Measurements from ENCODE around the gene DOCK10.

The DOCK10 gene

DNA sequence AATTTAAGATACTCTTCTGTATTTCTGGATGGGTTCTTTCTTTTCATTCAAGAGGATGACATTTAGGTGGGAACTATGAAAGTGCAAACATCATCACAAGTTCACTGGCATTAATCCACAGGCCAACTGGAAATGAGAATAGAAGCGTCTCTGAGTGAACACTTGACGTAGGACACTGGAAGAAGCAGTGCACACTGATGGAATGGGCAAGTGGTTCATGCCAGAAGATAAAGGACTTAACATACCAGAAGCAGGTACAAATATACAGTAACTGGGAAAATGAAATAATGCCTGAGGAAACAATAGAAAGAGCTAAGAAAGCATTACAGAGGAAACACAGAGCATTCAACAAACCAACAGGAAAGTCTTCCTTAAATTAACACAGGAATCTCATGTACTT lies 205.2 kb downstream of the DOCK10 start:
- Histone ChIP-seq H3K9ac (ENCODE audit: low read length in 5 of 5) (no peak overlapping the region), H3K4me3 (ENCODE audit: low read depth in 1 of 5, low read length in 5 of 5) (no peak overlapping the region), H3K9me3 (ENCODE audit: control insufficient read depth in 5 of 5, low read length in 5 of 5) (no peaks in the 10 kb centered on the region), H3K27me3 (ENCODE audit: control insufficient read depth in 5 of 5, insufficient read depth in 4 of 5, low read length in 5 of 5) (no peaks in the 10 kb centered on the region), H3K4me1 (ENCODE audit: control insufficient read depth in 5 of 5, insufficient read depth in 5 of 5, low read length in 5 of 5) (peaks cover 0 to 7% (median 3%) of the 10 kb centered on the region in 5 donors), H3K36me3 (ENCODE audit: control insufficient read depth in 5 of 5, insufficient read depth in 5 of 5, low read length in 5 of 5) (peaks cover 0 to 13% (median 0%) of the 10 kb centered on the region in 5 donors), H3K27ac (ENCODE audit: low read depth, low read length) (no peak overlapping the region)

DNA sequence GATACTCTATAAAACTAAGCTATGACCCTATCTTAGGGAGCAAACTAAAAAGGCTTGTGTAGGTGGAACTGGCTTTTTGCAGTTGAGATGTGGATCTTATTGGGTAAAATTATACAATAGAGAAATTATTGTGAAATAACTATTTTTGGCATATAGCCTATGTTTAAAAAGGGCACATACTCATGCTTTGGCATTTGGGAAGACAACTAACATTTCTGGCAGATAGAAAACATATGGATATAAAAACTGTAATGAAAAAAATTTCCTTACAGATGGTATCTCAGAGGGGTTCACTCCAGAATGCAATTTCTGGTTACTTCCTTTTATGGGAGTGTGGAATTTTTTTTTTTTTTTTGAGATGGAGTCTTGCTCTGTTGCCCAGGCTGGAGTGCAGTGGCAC lies 206.0 kb downstream of the DOCK10 start:
- H3K27me3 ChIP-seq (ENCODE audit: control insufficient read depth in 5 of 5, insufficient read depth in 4 of 5, low read length in 5 of 5): no peaks in the 10 kb centered on the region
- H3K4me1 ChIP-seq (ENCODE audit: control insufficient read depth in 5 of 5, insufficient read depth in 5 of 5, low read length in 5 of 5): peaks cover 0 to 7% (median 3%) of the 10 kb centered on the region in 5 donors
- H3K9ac ChIP-seq (ENCODE audit: low read length in 5 of 5): no peak overlapping the region
- H3K36me3 ChIP-seq (ENCODE audit: control insufficient read depth in 5 of 5, insufficient read depth in 5 of 5, low read length in 5 of 5): peaks cover 0 to 18% (median 2%) of the 10 kb centered on the region in 5 donors
- H3K27ac ChIP-seq (ENCODE audit: low read depth, low read length): no peak overlapping the region
- H3K9me3 ChIP-seq (ENCODE audit: control insufficient read depth in 5 of 5, low read length in 5 of 5): no peaks in the 10 kb centered on the region
- H3K4me3 ChIP-seq (ENCODE audit: low read depth in 1 of 5, low read length in 5 of 5): no peak overlapping the region

DNA sequence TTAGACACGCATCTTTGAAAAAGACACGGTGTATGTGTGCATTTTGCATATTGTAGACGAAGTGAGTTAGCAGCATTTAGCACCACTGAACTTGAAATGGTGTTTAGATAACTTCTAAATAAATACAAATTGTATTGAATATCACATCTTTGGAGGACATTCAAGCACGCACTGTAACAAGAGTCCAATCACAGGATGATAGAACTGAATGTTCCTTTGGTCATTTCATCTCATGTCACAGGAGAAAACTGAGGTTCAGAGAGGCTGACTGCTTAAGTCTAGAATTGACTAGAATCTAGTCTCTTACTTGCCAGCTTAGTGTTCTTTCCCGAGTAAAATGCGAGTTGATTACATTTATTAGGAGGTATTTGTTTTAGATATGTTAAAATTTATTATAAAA lies 206.9 kb downstream of the DOCK10 start:
- no peaks in the 10 kb centered on the region for H3K27me3 ChIP-seq (ENCODE audit: control insufficient read depth in 5 of 5, insufficient read depth in 4 of 5, low read length in 5 of 5)
- H3K9me3 ChIP-seq (ENCODE audit: control insufficient read depth in 5 of 5, low read length in 5 of 5): no peaks in the 10 kb centered on the region
- H3K4me3 ChIP-seq (ENCODE audit: low read depth in 1 of 5, low read length in 5 of 5): no peak overlapping the region
- peaks cover 0 to 7% (median 3%) of the 10 kb centered on the region in 5 donors for H3K4me1 ChIP-seq (ENCODE audit: control insufficient read depth in 5 of 5, insufficient read depth in 5 of 5, low read length in 5 of 5)
- H3K9ac ChIP-seq (ENCODE audit: low read length in 5 of 5): no peak overlapping the region
- H3K36me3 ChIP-seq (ENCODE audit: control insufficient read depth in 5 of 5, insufficient read depth in 5 of 5, low read length in 5 of 5): peaks cover 0 to 18% (median 2%) of the 10 kb centered on the region in 5 donors
- no peak overlapping the region for H3K27ac ChIP-seq (ENCODE audit: low read depth, low read length)

DNA sequence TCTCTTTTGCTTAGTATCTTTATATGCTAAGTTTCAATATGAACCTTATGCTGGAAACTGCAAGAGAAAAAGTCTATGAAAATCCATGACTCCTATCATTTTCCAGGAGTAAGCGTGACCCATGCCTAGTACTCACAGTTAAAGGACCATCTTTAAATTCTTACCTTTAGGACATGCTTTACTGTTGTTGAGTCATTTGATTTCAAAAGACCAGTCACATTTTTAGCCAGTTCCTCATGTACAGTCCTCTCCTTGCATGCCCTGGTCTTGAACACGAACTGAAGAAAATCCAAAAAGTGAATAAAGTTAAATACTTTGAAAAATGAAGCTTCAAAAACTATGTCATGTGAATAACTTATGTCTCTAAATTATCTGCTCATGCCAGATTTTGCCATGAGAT lies 208.3 kb downstream of the DOCK10 start:
- H3K27me3 ChIP-seq (ENCODE audit: control insufficient read depth in 5 of 5, insufficient read depth in 4 of 5, low read length in 5 of 5): no peaks in the 10 kb centered on the region
- no peak overlapping the region for H3K9ac ChIP-seq (ENCODE audit: low read length in 5 of 5)
- H3K27ac ChIP-seq (ENCODE audit: low read depth, low read length): no peak overlapping the region
- no peaks in the 10 kb centered on the region for H3K9me3 ChIP-seq (ENCODE audit: control insufficient read depth in 5 of 5, low read length in 5 of 5)
- no peak overlapping the region for H3K4me3 ChIP-seq (ENCODE audit: low read depth in 1 of 5, low read length in 5 of 5)
- H3K4me1 ChIP-seq (ENCODE audit: control insufficient read depth in 5 of 5, insufficient read depth in 5 of 5, low read length in 5 of 5): peaks cover 0 to 7% (median 3%) of the 10 kb centered on the region in 5 donors
- H3K36me3 ChIP-seq (ENCODE audit: control insufficient read depth in 5 of 5, insufficient read depth in 5 of 5, low read length in 5 of 5): peaks cover 2 to 28% (median 6%) of the 10 kb centered on the region in 5 donors

DNA sequence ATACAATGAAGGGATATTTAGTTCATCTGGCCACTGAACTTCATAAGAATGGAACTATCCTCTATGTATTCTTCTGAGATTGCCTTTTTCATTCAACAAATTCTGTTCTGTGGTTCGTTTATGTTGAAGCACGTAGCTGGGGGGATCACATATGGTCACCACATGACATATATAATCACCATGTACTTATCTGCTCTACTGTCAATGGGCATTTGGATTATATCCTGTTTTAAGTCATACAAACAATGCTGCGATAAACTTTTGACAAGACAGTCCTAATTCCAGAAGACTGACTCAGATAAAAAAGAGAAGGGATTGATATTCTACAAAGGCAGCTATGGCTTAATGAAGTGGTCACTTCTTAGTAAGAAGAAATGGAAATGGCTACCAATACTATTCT lies 210.1 kb downstream of the DOCK10 start:
- Histone ChIP-seq H3K9ac (ENCODE audit: low read length in 5 of 5) (no peak overlapping the region), H3K27me3 (ENCODE audit: control insufficient read depth in 5 of 5, insufficient read depth in 4 of 5, low read length in 5 of 5) (no peaks in the 10 kb centered on the region), H3K4me1 (ENCODE audit: control insufficient read depth in 5 of 5, insufficient read depth in 5 of 5, low read length in 5 of 5) (no peaks in the 10 kb centered on the region), H3K4me3 (ENCODE audit: low read depth in 1 of 5, low read length in 5 of 5) (no peak overlapping the region), H3K27ac (ENCODE audit: low read depth, low read length) (no peak overlapping the region), H3K9me3 (ENCODE audit: control insufficient read depth in 5 of 5, low read length in 5 of 5) (no peaks in the 10 kb centered on the region), H3K36me3 (ENCODE audit: control insufficient read depth in 5 of 5, insufficient read depth in 5 of 5, low read length in 5 of 5) (peaks cover 5 to 42% (median 13%) of the 10 kb centered on the region in 5 donors)

DNA sequence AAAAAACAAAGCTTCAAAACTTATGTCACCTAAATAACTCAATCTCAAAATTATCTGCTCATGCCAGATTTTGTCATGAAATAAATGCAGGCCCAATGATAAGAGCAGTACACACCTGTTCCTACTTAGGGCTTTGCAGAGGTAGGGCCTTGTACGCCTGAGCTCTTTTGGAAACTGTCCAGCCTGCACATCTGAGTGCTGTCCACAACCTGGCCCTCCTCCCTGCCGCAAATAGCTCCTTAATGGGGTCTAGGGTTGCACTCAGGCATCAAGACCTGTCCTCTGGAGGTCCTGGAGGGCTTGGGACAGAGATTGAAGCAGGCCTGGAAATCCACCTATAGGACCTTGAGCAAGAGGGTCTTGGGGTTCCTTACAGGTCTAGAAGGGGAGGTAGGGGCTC lies 210.7 kb downstream of the DOCK10 start:
- no peaks in the 10 kb centered on the region for H3K27me3 ChIP-seq (ENCODE audit: control insufficient read depth in 5 of 5, insufficient read depth in 4 of 5, low read length in 5 of 5)
- no peaks in the 10 kb centered on the region for H3K9me3 ChIP-seq (ENCODE audit: control insufficient read depth in 5 of 5, low read length in 5 of 5)
- H3K9ac ChIP-seq (ENCODE audit: low read length in 5 of 5): no peak overlapping the region
- H3K4me3 ChIP-seq (ENCODE audit: low read depth in 1 of 5, low read length in 5 of 5): no peak overlapping the region
- peaks cover 5 to 42% (median 13%) of the 10 kb centered on the region in 5 donors for H3K36me3 ChIP-seq (ENCODE audit: control insufficient read depth in 5 of 5, insufficient read depth in 5 of 5, low read length in 5 of 5)
- no peak overlapping the region for H3K27ac ChIP-seq (ENCODE audit: low read depth, low read length)
- no peaks in the 10 kb centered on the region for H3K4me1 ChIP-seq (ENCODE audit: control insufficient read depth in 5 of 5, insufficient read depth in 5 of 5, low read length in 5 of 5)

DNA sequence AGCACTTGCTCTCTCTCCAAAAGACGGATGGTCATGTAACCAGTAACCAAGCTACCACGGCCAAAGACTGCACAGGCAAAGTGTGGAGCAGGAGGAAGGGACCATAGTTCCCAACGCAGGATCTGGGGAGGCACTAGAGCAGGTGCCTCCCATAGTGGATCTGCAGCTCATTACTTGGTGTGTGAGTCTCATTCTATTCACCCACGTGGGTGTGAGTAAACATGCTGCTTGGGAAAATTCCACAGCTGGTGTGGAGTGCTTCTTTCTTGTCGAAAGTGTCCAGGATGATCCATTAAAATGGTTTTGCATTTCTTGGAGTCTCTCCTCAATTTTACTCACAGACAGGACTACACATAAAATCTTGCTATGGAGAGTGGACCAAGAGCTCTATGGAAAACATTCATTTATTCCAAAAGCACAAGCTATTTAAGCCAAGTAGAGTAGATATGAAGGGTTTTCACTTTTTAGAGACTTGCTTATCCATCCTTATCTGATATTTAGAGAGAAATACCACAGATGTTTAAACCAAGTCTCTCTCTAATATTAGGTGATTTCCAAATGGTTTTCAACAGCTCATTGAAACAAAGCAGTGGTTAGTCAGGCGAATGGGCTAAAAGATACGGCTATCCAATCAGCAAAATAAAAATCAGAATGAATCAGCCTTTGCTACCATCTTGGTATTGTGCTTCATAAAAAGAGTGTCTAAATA lies 221.8 kb downstream of the DOCK10 start:
- Histone ChIP-seq H3K36me3 (ENCODE audit: control insufficient read depth in 5 of 5, insufficient read depth in 5 of 5, low read length in 5 of 5) (peaks cover 0 to 3% (median 0%) of the 10 kb centered on the region in 5 donors), H3K4me3 (ENCODE audit: low read depth in 1 of 5, low read length in 5 of 5) (no peak overlapping the region), H3K9me3 (ENCODE audit: control insufficient read depth in 5 of 5, low read length in 5 of 5) (no peaks in the 10 kb centered on the region), H3K4me1 (ENCODE audit: control insufficient read depth in 5 of 5, insufficient read depth in 5 of 5, low read length in 5 of 5) (no peaks in the 10 kb centered on the region), H3K9ac (ENCODE audit: low read length in 5 of 5) (no peak overlapping the region), H3K27ac (ENCODE audit: low read depth, low read length) (no peak overlapping the region), H3K27me3 (ENCODE audit: control insufficient read depth in 5 of 5, insufficient read depth in 4 of 5, low read length in 5 of 5) (no peaks in the 10 kb centered on the region)

DNA sequence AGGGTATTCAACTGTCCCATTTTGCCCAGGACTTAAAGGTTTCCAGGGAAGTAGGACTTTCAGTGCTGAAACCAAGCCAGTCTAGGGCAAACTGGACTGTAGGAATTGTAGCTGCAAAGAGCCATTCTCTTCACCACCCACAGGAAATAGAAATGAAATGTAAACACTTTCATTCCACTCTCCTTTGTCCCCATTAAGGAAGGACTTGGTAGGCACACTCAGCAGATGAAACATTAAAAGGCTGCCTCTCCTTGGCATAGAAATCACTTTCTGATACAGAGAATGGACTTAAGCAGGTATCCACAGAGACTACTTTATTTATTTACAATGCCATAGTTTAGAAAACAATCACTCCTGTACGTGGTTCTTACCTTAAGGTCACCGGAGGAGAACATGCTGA lies 223.2 kb downstream of the DOCK10 start:
- no peaks in the 10 kb centered on the region for H3K27me3 ChIP-seq (ENCODE audit: control insufficient read depth in 5 of 5, insufficient read depth in 4 of 5, low read length in 5 of 5)
- H3K4me1 ChIP-seq (ENCODE audit: control insufficient read depth in 5 of 5, insufficient read depth in 5 of 5, low read length in 5 of 5): no peaks in the 10 kb centered on the region
- no peak overlapping the region for H3K4me3 ChIP-seq (ENCODE audit: low read depth in 1 of 5, low read length in 5 of 5)
- H3K36me3 ChIP-seq (ENCODE audit: control insufficient read depth in 5 of 5, insufficient read depth in 5 of 5, low read length in 5 of 5): peaks cover 0 to 8% (median 0%) of the 10 kb centered on the region in 5 donors
- H3K9me3 ChIP-seq (ENCODE audit: control insufficient read depth in 5 of 5, low read length in 5 of 5): no peaks in the 10 kb centered on the region
- H3K27ac ChIP-seq (ENCODE audit: low read depth, low read length): no peak overlapping the region
- no peak overlapping the region for H3K9ac ChIP-seq (ENCODE audit: low read length in 5 of 5)

DNA sequence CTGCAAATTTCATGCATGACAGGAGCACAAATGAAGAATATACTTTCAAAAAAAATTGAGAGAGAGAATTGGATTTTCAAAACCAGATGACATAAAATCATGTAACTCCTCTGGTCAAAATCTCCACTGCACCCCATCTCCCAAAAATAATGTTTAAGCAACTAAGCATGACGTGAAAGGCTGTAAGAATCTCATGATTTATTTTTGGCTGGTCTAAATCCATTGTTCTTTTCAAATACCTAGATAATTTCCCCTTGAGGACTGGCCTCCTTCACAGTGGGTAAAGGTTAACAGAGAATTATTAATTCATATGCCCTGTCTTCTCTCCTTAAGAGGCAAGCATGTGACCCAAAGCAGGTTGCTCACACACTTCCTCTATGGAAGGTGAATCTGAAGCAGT lies 224.6 kb downstream of the DOCK10 start:
- peaks cover 0 to 8% (median 0%) of the 10 kb centered on the region in 5 donors for H3K36me3 ChIP-seq (ENCODE audit: control insufficient read depth in 5 of 5, insufficient read depth in 5 of 5, low read length in 5 of 5)
- no peak overlapping the region for H3K27ac ChIP-seq (ENCODE audit: low read depth, low read length)
- no peaks in the 10 kb centered on the region for H3K9me3 ChIP-seq (ENCODE audit: control insufficient read depth in 5 of 5, low read length in 5 of 5)
- no peak overlapping the region for H3K9ac ChIP-seq (ENCODE audit: low read length in 5 of 5)
- no peaks in the 10 kb centered on the region for H3K4me1 ChIP-seq (ENCODE audit: control insufficient read depth in 5 of 5, insufficient read depth in 5 of 5, low read length in 5 of 5)
- H3K4me3 ChIP-seq (ENCODE audit: low read depth in 1 of 5, low read length in 5 of 5): no peak overlapping the region
- no peaks in the 10 kb centered on the region for H3K27me3 ChIP-seq (ENCODE audit: control insufficient read depth in 5 of 5, insufficient read depth in 4 of 5, low read length in 5 of 5)

DNA sequence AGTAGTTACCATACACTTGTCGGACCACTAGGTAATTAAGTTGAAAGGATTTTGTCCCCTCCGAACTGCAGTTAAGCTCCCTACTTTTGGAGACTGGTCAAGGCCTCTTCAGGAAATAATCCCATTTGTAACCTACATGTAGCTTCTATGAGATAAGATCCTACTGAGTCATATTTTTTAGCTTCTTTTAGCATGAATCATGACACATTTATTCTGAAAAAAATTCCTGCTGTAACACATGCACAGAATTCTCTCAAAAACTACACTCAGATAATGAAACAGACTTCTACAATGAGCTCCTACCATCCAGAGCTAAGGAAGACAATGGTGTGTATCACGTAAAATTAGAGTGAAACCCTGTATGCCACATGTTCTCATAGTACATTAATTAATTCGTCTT lies 225.5 kb downstream of the DOCK10 start:
- Histone ChIP-seq H3K4me3 (ENCODE audit: low read depth in 1 of 5, low read length in 5 of 5) (no peak overlapping the region), H3K9me3 (ENCODE audit: control insufficient read depth in 5 of 5, low read length in 5 of 5) (no peaks in the 10 kb centered on the region), H3K4me1 (ENCODE audit: control insufficient read depth in 5 of 5, insufficient read depth in 5 of 5, low read length in 5 of 5) (no peaks in the 10 kb centered on the region), H3K9ac (ENCODE audit: low read length in 5 of 5) (no peak overlapping the region), H3K27ac (ENCODE audit: low read depth, low read length) (no peak overlapping the region), H3K27me3 (ENCODE audit: control insufficient read depth in 5 of 5, insufficient read depth in 4 of 5, low read length in 5 of 5) (no peaks in the 10 kb centered on the region), H3K36me3 (ENCODE audit: control insufficient read depth in 5 of 5, insufficient read depth in 5 of 5, low read length in 5 of 5) (peaks cover 0 to 8% (median 0%) of the 10 kb centered on the region in 5 donors)

All from subcutaneous abdominal adipose tissue (tissue), 5 donors.